ENCODE measurements around the gene ERI3. TPM values are rescaled to one million over a fixed set of nuclear protein-coding genes. Genes with fewer than 3 reads are reported as not detected.

ERI3 gene
- total RNA-seq, 4 donors from 2014 or later = 11.2 to 30.4 (median 20.8) TPM

- Histone ChIP-seq H3K4me1 (peaks cover 0 to 16% (median 0%) of the 10 kb centered on the region in 4 donors), H3K27ac (no peak overlapping the region), H3K4me3 (no peak overlapping the region), H3K36me3 (no peaks in the 10 kb centered on the region), H3K9me3 (no peaks in the 10 kb centered on the region), H3K27me3 (no peaks in the 10 kb centered on the region)
- TF ChIP-seq POLR2AphosphoS5 (IDR thresholded peaks at IDR 0.05) = no peak
- TF ChIP-seq EP300 (IDR thresholded peaks at IDR 0.05; ENCODE audit: low read depth) = no peak
- no peak for TF ChIP-seq CTCF (IDR thresholded peaks at IDR 0.05)
- TF ChIP-seq POLR2A (IDR thresholded peaks at IDR 0.05) = no peak
- in situ Hi-C loops (cut with MboI; ENCODE audit: low pct_ligation_motif_present in 1 of 4, low pct_unique_long_range_greater_than_20kb in 1 of 4, low sequenced_read_pairs in 3 of 4) (loop anchor here in 1 of 4 donors (10.0 kb wide), 1 partner anchor 112 kb away; the partner anchor contains the start of gene DMAP1), intact Hi-C loops (cut with DNase I; ENCODE audit: low total_unique reads) (no loop called here)
- DNase-seq = no peak
Measured at GRCh38 chr1:44326821-44327465, 28.1 kb downstream of the ERI3 start.

- no peaks in the 10 kb centered on the region for H3K27me3 ChIP-seq
- no peak overlapping the region for H3K4me3 ChIP-seq
- DNase-seq = no peak
- peaks cover 0 to 16% (median 0%) of the 10 kb centered on the region in 4 donors for H3K4me1 ChIP-seq
- in situ Hi-C loops (cut with MboI; ENCODE audit: low pct_ligation_motif_present in 1 of 4, low pct_unique_long_range_greater_than_20kb in 1 of 4, low sequenced_read_pairs in 3 of 4) (loop anchor here in 1 of 4 donors (10.0 kb wide), 1 partner anchor 111 kb away; the partner anchor contains the start of gene DMAP1), intact Hi-C loops (cut with DNase I; ENCODE audit: low total_unique reads) (no loop called here)
- no peaks in the 10 kb centered on the region for H3K9me3 ChIP-seq
- 75 to 83% methylated on average over 7 to 9 of the region's 9 CpGs for WGBS, 2 donors (ENCODE audit: low coverage in 1 of 2)
- H3K27ac ChIP-seq = no peak overlapping the region
- TF ChIP-seq EP300 (IDR thresholded peaks at IDR 0.05; ENCODE audit: low read depth) (no peak), POLR2A (IDR thresholded peaks at IDR 0.05) (no peak), POLR2AphosphoS5 (IDR thresholded peaks at IDR 0.05) (no peak), CTCF (IDR thresholded peaks at IDR 0.05) (no peak)
- H3K36me3 ChIP-seq = no peaks in the 10 kb centered on the region
Measured at GRCh38 chr1:44326024-44326701, 28.9 kb downstream of the ERI3 start.

GRCh38 chr1:44323947-44324346 is 31.1 kb downstream of the ERI3 start:
- DNase-seq = no peak
- peaks cover 0 to 16% (median 0%) of the 10 kb centered on the region in 4 donors for H3K4me1 ChIP-seq
- H3K27ac ChIP-seq = no peak overlapping the region
- in situ Hi-C loops (cut with MboI; ENCODE audit: low pct_ligation_motif_present in 1 of 4, low pct_unique_long_range_greater_than_20kb in 1 of 4, low sequenced_read_pairs in 3 of 4) (loop anchor here in 2 of 4 donors (10.0 to 25.0 kb wide), 2 partner anchors 109 to 112 kb away; partner anchors contain the start of gene DMAP1 (in 2 of the 2)), intact Hi-C loops (cut with DNase I; ENCODE audit: low total_unique reads) (no loop called here)
- H3K36me3 ChIP-seq = no peaks in the 10 kb centered on the region
- no peaks in the 10 kb centered on the region for H3K9me3 ChIP-seq
- no peaks in the 10 kb centered on the region for H3K27me3 ChIP-seq
- WGBS, 2 donors (ENCODE audit: low coverage in 1 of 2) = 93 to 100% methylated on average over 1 of the region's 1 CpG
- no peak overlapping the region for H3K4me3 ChIP-seq
- TF ChIP-seq CTCF (IDR thresholded peaks at IDR 0.05) (no peak), POLR2A (IDR thresholded peaks at IDR 0.05) (no peak)

GRCh38 chr1:44322367-44322766 is 32.7 kb downstream of the ERI3 start:
- Histone ChIP-seq H3K4me3 (no peak overlapping the region), H3K27ac (no peak overlapping the region), H3K4me1 (peaks cover 0 to 6% (median 0%) of the 10 kb centered on the region in 4 donors), H3K36me3 (no peaks in the 10 kb centered on the region), H3K9me3 (no peaks in the 10 kb centered on the region), H3K27me3 (no peaks in the 10 kb centered on the region)
- TF ChIP-seq POLR2AphosphoS5 (IDR thresholded peaks at IDR 0.05) = no peak
- no peak for TF ChIP-seq POLR2A (IDR thresholded peaks at IDR 0.05)
- TF ChIP-seq CTCF (IDR thresholded peaks at IDR 0.05) = no peak
- no peak for TF ChIP-seq EP300 (IDR thresholded peaks at IDR 0.05; ENCODE audit: low read depth)
- no peak for DNase-seq
- in situ Hi-C loops (cut with MboI; ENCODE audit: low pct_ligation_motif_present in 1 of 4, low pct_unique_long_range_greater_than_20kb in 1 of 4, low sequenced_read_pairs in 3 of 4) = loop anchor here in 2 of 4 donors (10.0 to 25.0 kb wide), 2 partner anchors 108 to 110 kb away; partner anchors contain the start of gene DMAP1 (in 2 of the 2)
- WGBS, 2 donors (ENCODE audit: low coverage in 1 of 2) = 90% methylated on average over 3 of the region's 3 CpGs; no CpG with 5 or more reads in 1 of the 2 donors
- intact Hi-C loops (cut with DNase I; ENCODE audit: low total_unique reads) = no loop called here
